Natural killer cell (primary cell): ENCODE results near the gene KIF3B. TPM values are rescaled to one million over a fixed set of nuclear protein-coding genes. Genes with fewer than 3 reads are reported as not detected.

Experiments
- ATAC-seq, 3 donors: fragments of 150-1000 bp in 2 of 3; fragments of 200-7000 bp in 1 of 3; cut with Tn5 transposase; 1 replicate in 1 of 3; 2 replicates in 2 of 3; pipeline ENCODE4 v1.10.0; 2021; ENCODE audit warnings: mild to moderate bottlenecking in 2 of 3, moderate library complexity in 2 of 3
- DNase-seq, 2 donors: peaks; one replicate each; pipeline versions ENCODE4 v3.0.0 to v3.0.0-alpha.2; 2013 to 2021; ENCODE audit warnings: mixed read lengths in 1 of 2
- H3K27ac ChIP-seq: one replicate; pipeline ENCODE4 v1.5.1; 2013; ENCODE audit warnings: mild to moderate bottlenecking, low read length
- H3K27me3 ChIP-seq: one replicate; pipeline ENCODE4 v1.6.1; 2013; ENCODE audit warnings: low read length; ENCODE audit not compliant: control insufficient read depth, insufficient read depth
- H3K36me3 ChIP-seq: one replicate; pipeline ENCODE4 v1.6.1; 2013; ENCODE audit warnings: low read length; ENCODE audit not compliant: control insufficient read depth, insufficient read depth
- H3K4me1 ChIP-seq: one replicate; pipeline ENCODE4 v1.6.1; 2013; ENCODE audit warnings: low read length; ENCODE audit not compliant: control insufficient read depth, insufficient read depth
- H3K4me3 ChIP-seq: one replicate; pipeline ENCODE4 v1.5.1; 2013; ENCODE audit warnings: low read length
- H3K9me3 ChIP-seq: one replicate; pipeline ENCODE4 v1.6.1; 2013; ENCODE audit warnings: low read length; ENCODE audit not compliant: control insufficient read depth, insufficient read depth
- H3K27ac Mint-ChIP-seq, 2 donors: one replicate each; pipeline ENCODE4 v1.8.0; 2022; ENCODE audit warnings: mild to moderate bottlenecking in 2 of 2, mixed read lengths in 2 of 2, moderate library complexity in 1 of 2
- H3K27me3 Mint-ChIP-seq, 2 donors: one replicate each; pipeline ENCODE4 v1.8.0; 2022; ENCODE audit warnings: low read depth in 2 of 2, mixed read lengths in 2 of 2
- H3K36me3 Mint-ChIP-seq: one replicate; pipeline ENCODE4 v1.8.0; 2022; ENCODE audit warnings: mixed read lengths
- H3K4me1 Mint-ChIP-seq, 2 donors: one replicate each; pipeline ENCODE4 v1.8.0; 2022; ENCODE audit warnings: mixed read lengths in 2 of 2
- H3K4me3 Mint-ChIP-seq: one replicate; pipeline ENCODE4 v1.8.0; 2022; ENCODE audit warnings: mild to moderate bottlenecking, moderate library complexity, mixed read lengths
- H3K9me3 Mint-ChIP-seq, 2 donors: one replicate each; pipeline ENCODE4 v1.8.0; 2022; ENCODE audit warnings: mixed read lengths in 2 of 2
- WGBS: methylation state at CpG from one replicate; pipeline ENCODE4 v1.1.7; 2013; ENCODE audit warnings: missing lambda C conversion rate; ENCODE audit not compliant: insufficient coverage; 5-methylcytosine and 5-hydroxymethylcytosine counted together
- intact Hi-C: fragments of 100-400 bp; cut with micrococcal nuclease; formaldehyde crosslinking; loops from one replicate; pipeline ENCODE4 v1.14.2; 2022
- total RNA-seq, 4 donors: library from RNA; stranded (reverse); fragments of 120-200 nt in 1 of 4; gene quantifications; one replicate each; pipeline versions ENCODE4 v1.2.3 to v1.2.4, GENCODE V29; 2013 to 2022
- TF ChIP-seq, protein P1 (sequence below): fragments of 200-600 bp; IDR thresholded peaks from one replicate; pipeline ENCODE4 v1.8.0; 2022; ENCODE audit warnings: antibody characterized with exemption

The KIF3B gene
- total RNA-seq, 3 donors from 2014 or later (not counting 1 experiment from before 2014, with no cell fraction given): 10.2 to 14.3 (median 13.2) TPM

- intact Hi-C loops: no loop called here
- peaks cover 11% of the 10 kb centered on the region for H3K36me3 Mint-ChIP-seq
- no peaks in the 10 kb centered on the region for H3K27me3 Mint-ChIP-seq
- no peaks in the 10 kb centered on the region for H3K9me3 ChIP-seq
- peaks cover 49% of the 10 kb centered on the region for H3K36me3 ChIP-seq
- no peaks in the 10 kb centered on the region for H3K27me3 ChIP-seq
- TF ChIP-seq, protein P1, sequence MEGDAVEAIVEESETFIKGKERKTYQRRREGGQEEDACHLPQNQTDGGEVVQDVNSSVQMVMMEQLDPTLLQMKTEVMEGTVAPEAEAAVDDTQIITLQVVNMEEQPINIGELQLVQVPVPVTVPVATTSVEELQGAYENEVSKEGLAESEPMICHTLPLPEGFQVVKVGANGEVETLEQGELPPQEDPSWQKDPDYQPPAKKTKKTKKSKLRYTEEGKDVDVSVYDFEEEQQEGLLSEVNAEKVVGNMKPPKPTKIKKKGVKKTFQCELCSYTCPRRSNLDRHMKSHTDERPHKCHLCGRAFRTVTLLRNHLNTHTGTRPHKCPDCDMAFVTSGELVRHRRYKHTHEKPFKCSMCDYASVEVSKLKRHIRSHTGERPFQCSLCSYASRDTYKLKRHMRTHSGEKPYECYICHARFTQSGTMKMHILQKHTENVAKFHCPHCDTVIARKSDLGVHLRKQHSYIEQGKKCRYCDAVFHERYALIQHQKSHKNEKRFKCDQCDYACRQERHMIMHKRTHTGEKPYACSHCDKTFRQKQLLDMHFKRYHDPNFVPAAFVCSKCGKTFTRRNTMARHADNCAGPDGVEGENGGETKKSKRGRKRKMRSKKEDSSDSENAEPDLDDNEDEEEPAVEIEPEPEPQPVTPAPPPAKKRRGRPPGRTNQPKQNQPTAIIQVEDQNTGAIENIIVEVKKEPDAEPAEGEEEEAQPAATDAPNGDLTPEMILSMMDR: no peak
- no peak overlapping the region for H3K4me3 ChIP-seq
- no peak for DNase-seq
- 97% methylated on average over 13 of the region's 13 CpGs for WGBS
- no peaks in the 10 kb centered on the region for H3K9me3 Mint-ChIP-seq
- H3K27ac ChIP-seq: no peak overlapping the region
- no peak for ATAC-seq
- H3K4me1 Mint-ChIP-seq: peaks cover 12 to 21% of the 10 kb centered on the region in 2 donors
- no peak overlapping the region for H3K4me3 Mint-ChIP-seq
- peaks cover 10% of the 10 kb centered on the region for H3K4me1 ChIP-seq
- peak overlapping the region in 1 of 2 donors; percentile 69 for H3K27ac Mint-ChIP-seq
These were observed 46.7 kb upstream of the KIF3B start for GRCh38 chr20:32230707-32231106.

DNA sequence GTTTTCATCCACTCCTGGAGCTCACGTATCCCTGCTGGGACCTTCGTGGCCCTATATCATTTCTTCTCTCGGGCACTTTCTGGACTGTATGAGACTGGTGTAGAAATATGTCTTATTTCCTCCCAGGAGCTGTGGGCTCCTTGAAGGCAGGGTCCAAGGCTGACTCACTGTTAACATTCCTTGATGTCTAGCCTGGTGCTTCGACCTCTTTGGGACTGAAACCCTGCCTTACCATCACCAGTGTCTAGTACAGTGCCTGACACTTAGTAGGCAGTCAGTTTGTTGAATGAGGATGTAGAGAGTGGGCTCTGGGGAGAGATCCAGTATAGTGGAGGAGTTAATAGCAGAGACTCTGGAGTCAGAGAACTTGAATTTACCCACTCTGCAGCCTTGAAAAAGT, 46.2 kb upstream of the KIF3B start:
- H3K36me3 ChIP-seq: peaks cover 55% of the 10 kb centered on the region
- Mint-ChIP-seq H3K4me1 (peaks cover 12 to 17% of the 10 kb centered on the region in 2 donors), H3K36me3 (peaks cover 11% of the 10 kb centered on the region)

GRCh38 chr20:32231847-32232246, 45.6 kb upstream of the KIF3B start:
- no peaks in the 10 kb centered on the region for H3K27me3 ChIP-seq
- Mint-ChIP-seq H3K4me3 (peak overlapping the region; percentile 50), H3K36me3 (peaks cover 11% of the 10 kb centered on the region), H3K27ac (peak overlapping the region; percentile 69 to 77), H3K27me3 (no peaks in the 10 kb centered on the region), H3K9me3 (no peaks in the 10 kb centered on the region), H3K4me1 (peaks cover 12 to 17% of the 10 kb centered on the region in 2 donors)
- ATAC-seq (peak; percentile 52 to 76 (median 62)), DNase-seq (peak in 1 of 2 donors; percentile 73)
- TF ChIP-seq, protein P1: no peak
- no peak overlapping the region for H3K4me3 ChIP-seq
- no peaks in the 10 kb centered on the region for H3K9me3 ChIP-seq
- peaks cover 10% of the 10 kb centered on the region for H3K4me1 ChIP-seq
- intact Hi-C loops: no loop called here
- WGBS: 46% methylated on average over 4 of the region's 4 CpGs
- peaks cover 56% of the 10 kb centered on the region for H3K36me3 ChIP-seq
- H3K27ac ChIP-seq: peak overlapping the region; percentile 2

More for the DNA sequence above, 46.2 kb upstream of the KIF3B start:
- Histone ChIP-seq H3K4me1 (peaks cover 10% of the 10 kb centered on the region), H3K4me3 (no peak overlapping the region), H3K27me3 (no peaks in the 10 kb centered on the region), H3K9me3 (no peaks in the 10 kb centered on the region), H3K27ac (peak overlapping the region; percentile 2)
- no peak for ATAC-seq
- DNase-seq: no peak
- Mint-ChIP-seq H3K27me3 (no peaks in the 10 kb centered on the region), H3K4me3 (no peak overlapping the region), H3K9me3 (no peaks in the 10 kb centered on the region), H3K27ac (peak overlapping the region; percentile 69 to 77)
- TF ChIP-seq, protein P1: no peak
- intact Hi-C loops: no loop called here
- WGBS: 95% methylated on average over 4 of the region's 4 CpGs

- intact Hi-C loops: no loop called here
- H3K9me3 Mint-ChIP-seq: no peaks in the 10 kb centered on the region
- peaks cover 11% of the 10 kb centered on the region for H3K36me3 Mint-ChIP-seq
- H3K27me3 Mint-ChIP-seq: no peaks in the 10 kb centered on the region
- Histone ChIP-seq H3K36me3 (peaks cover 54% of the 10 kb centered on the region), H3K27me3 (no peaks in the 10 kb centered on the region), H3K4me3 (no peak overlapping the region), H3K27ac (peak overlapping the region; percentile 19), H3K4me1 (peaks cover 10% of the 10 kb centered on the region), H3K9me3 (no peaks in the 10 kb centered on the region)
- peak overlapping the region; percentile 50 for H3K4me3 Mint-ChIP-seq
- H3K4me1 Mint-ChIP-seq: peaks cover 12 to 17% of the 10 kb centered on the region in 2 donors
- ATAC-seq (no peak), DNase-seq (no peak)
- peak overlapping the region; percentile 69 to 77 for H3K27ac Mint-ChIP-seq
- TF ChIP-seq, protein P1: no peak
These were observed 45.0 kb upstream of the KIF3B start for GRCh38 chr20:32232326-32232886.
